IMR-90 (cell line): Measurements from ENCODE around the gene ARAP2. TPM values are rescaled to one million over a fixed set of nuclear protein-coding genes. Genes with fewer than 3 reads are reported as not detected.

Experiments
- ATAC-seq: fragments of 200-7000 bp; cut with Tn5 transposase; 2 replicates; pipeline ENCODE4 v1.9.1; 2020; ENCODE audit warnings: low read depth, mild to moderate bottlenecking, moderate library complexity
- BruUV-seq: library from RNA; stranded (reverse); fragments of 400-500 nt; replicated peaks from 2 replicates; lab custom pipeline; 2021; lab: Mats Ljungman, UMichigan
- CTCF ChIA-PET: fragments of 300-600 bp; formaldehyde crosslinking; extraction: SDS; loops from one replicate; lab custom pipeline; 2021; ENCODE audit warnings: antibody characterized with exemption; lab: Yijun Ruan, JAX
- POLR2A ChIA-PET: fragments of 300-600 bp; sonication (Branson Sonifier 250); formaldehyde crosslinking; loops from one replicate; lab custom pipeline; 2022; ENCODE audit warnings: antibody characterized with exemption; ENCODE audit not compliant: unreplicated experiment; lab: Charles Lee
- DNase-seq: peaks from one replicate; pipeline ENCODE4 v3.0.0; 2013
- H2AFZ ChIP-seq: replicated peaks from 2 replicates; pipeline ENCODE3; 2013; ENCODE audit warnings: low read length, mild to moderate bottlenecking; ENCODE audit not compliant: poor library complexity
- H2AK5ac ChIP-seq: 2 replicates; pipeline ENCODE4 v1.6.1; 2013; ENCODE audit warnings: low read depth, low read length, inconsistent platforms
- H2AK9ac ChIP-seq: replicated peaks from 2 replicates; pipeline ENCODE3; 2013; ENCODE audit warnings: mild to moderate bottlenecking, low read depth, low read length, moderate library complexity; ENCODE audit not compliant: poor library complexity
- H2BK120ac ChIP-seq: 2 replicates; pipeline ENCODE4 v1.6.1; 2013; ENCODE audit warnings: low read depth, low read length, inconsistent platforms
- H2BK15ac ChIP-seq: 3 replicates; pipeline ENCODE4 v1.6.1; 2013; ENCODE audit warnings: low read depth, low read length, inconsistent platforms
- H2BK20ac ChIP-seq: 2 replicates; pipeline ENCODE4 v1.6.1; 2013; ENCODE audit warnings: low read depth, mild to moderate bottlenecking, inconsistent platforms, low read length, moderate library complexity
- H2BK5ac ChIP-seq: 2 replicates; pipeline ENCODE4 v1.6.1; 2013; ENCODE audit warnings: mild to moderate bottlenecking, low read depth, low read length, inconsistent platforms; ENCODE audit not compliant: poor library complexity, severe bottlenecking
- H3K14ac ChIP-seq: replicated peaks from 2 replicates; pipeline ENCODE4 v1.6.1; 2013; ENCODE audit warnings: low read depth, low read length, inconsistent platforms
- H3K18ac ChIP-seq: 2 replicates; pipeline ENCODE4 v1.6.1; 2013; ENCODE audit warnings: low read depth, low read length, control low read depth
- H3K23ac ChIP-seq: 2 replicates; pipeline ENCODE4 v1.6.1; 2013; ENCODE audit warnings: low read depth, low read length, inconsistent platforms
- H3K27ac ChIP-seq: 2 replicates; pipeline ENCODE4 v1.5.1; 2013; ENCODE audit warnings: mild to moderate bottlenecking, control low read depth, low read length; ENCODE audit not compliant: insufficient read depth
- H3K27me3 ChIP-seq: 2 replicates; pipeline ENCODE4 v1.6.1; 2013; ENCODE audit warnings: low read length; ENCODE audit not compliant: control insufficient read depth, insufficient read depth
- H3K36me3 ChIP-seq: 2 replicates; pipeline ENCODE4 v1.6.1; 2013; ENCODE audit warnings: low read length, mixed read lengths; ENCODE audit not compliant: control insufficient read depth, insufficient read depth
- H3K4ac ChIP-seq: 2 replicates; pipeline ENCODE4 v1.6.1; 2013; ENCODE audit warnings: low read depth, low read length, inconsistent platforms
- H3K4me1 ChIP-seq: 2 replicates; pipeline ENCODE4 v1.6.1; 2013; ENCODE audit warnings: low read length, mixed read lengths; ENCODE audit not compliant: control insufficient read depth, insufficient read depth
- H3K4me2 ChIP-seq: 2 replicates; pipeline ENCODE4 v1.6.1; 2013; ENCODE audit warnings: low read depth, mild to moderate bottlenecking, control low read depth, low read length, moderate library complexity
- H3K4me3 ChIP-seq: 2 replicates; pipeline ENCODE4 v1.5.1; 2013; ENCODE audit warnings: low read depth, mild to moderate bottlenecking, control low read depth, low read length, moderate library complexity; ENCODE audit not compliant: insufficient read depth
- H3K56ac ChIP-seq: 2 replicates; pipeline ENCODE4 v1.6.1; 2013; ENCODE audit warnings: low read length, inconsistent platforms; ENCODE audit not compliant: insufficient read depth; ENCODE audit errors: extremely low read depth
- H3K79me1 ChIP-seq, 2 experiments: 2 replicates each; pipeline ENCODE4 v1.6.1; 2013; ENCODE audit warnings: low read length in 2 of 2, inconsistent platforms in 1 of 2, low read depth in 1 of 2
- H3K9ac ChIP-seq: 2 replicates; pipeline ENCODE4 v1.6.1; 2013; ENCODE audit warnings: low read depth, low read length, control low read depth
- H3K9me1 ChIP-seq: 2 replicates; pipeline ENCODE4 v1.6.1; 2013; ENCODE audit warnings: low read length, inconsistent platforms; ENCODE audit not compliant: insufficient read depth
- H3K9me3 ChIP-seq: 2 replicates; pipeline ENCODE4 v1.6.1; 2013; ENCODE audit warnings: low read length; ENCODE audit not compliant: control insufficient read depth, insufficient read depth
- H4K20me1 ChIP-seq: 2 replicates; pipeline ENCODE4 v1.6.1; 2013; ENCODE audit warnings: low read length, inconsistent platforms; ENCODE audit not compliant: insufficient read depth
- H4K5ac ChIP-seq: 2 replicates; pipeline ENCODE4 v1.6.1; 2013; ENCODE audit warnings: mild to moderate bottlenecking, low read depth, low read length, control low read depth
- H4K8ac ChIP-seq, 2 experiments: 2 replicates each; pipeline ENCODE4 v1.6.1; 2013; ENCODE audit warnings: low read depth in 2 of 2, low read length in 2 of 2, control low read depth in 1 of 2, inconsistent platforms in 1 of 2
- H4K91ac ChIP-seq: 2 replicates; pipeline ENCODE4 v1.6.1; 2013; ENCODE audit warnings: low read depth, low read length, inconsistent platforms; ENCODE audit not compliant: insufficient read depth
- BHLHE40 ChIP-seq: fragments of 150-350 bp; IDR thresholded peaks from 2 replicates; pipeline ENCODE4 v1.6.1; 2016; ENCODE audit warnings: mild to moderate bottlenecking, low read depth, low read length
- CEBPB ChIP-seq: IDR thresholded peaks from 2 replicates; pipeline ENCODE4 v1.6.1; 2012; ENCODE audit warnings: low read depth, low read length, improper control_type of control experiment
- CHD1 ChIP-seq: IDR thresholded peaks from 2 replicates; pipeline ENCODE4 v1.6.1; 2012; ENCODE audit warnings: low read depth, low read length, improper control_type of control experiment
- FOS ChIP-seq: fragments of 150-350 bp; IDR thresholded peaks from 2 replicates; pipeline ENCODE4 v1.6.1; 2016; ENCODE audit warnings: low read depth, low read length
- MAFK ChIP-seq: IDR thresholded peaks from 2 replicates; pipeline ENCODE4 v1.6.1; 2012; ENCODE audit warnings: low read depth, low read length, improper control_type of control experiment
- MAZ ChIP-seq: IDR thresholded peaks from 2 replicates; pipeline ENCODE4 v1.6.1; 2012; ENCODE audit warnings: low read depth, mild to moderate bottlenecking, low read length, improper control_type of control experiment, moderate library complexity, borderline replicate concordance
- MXI1 ChIP-seq: IDR thresholded peaks from 2 replicates; pipeline ENCODE4 v1.6.1; 2012; ENCODE audit warnings: low read depth, mild to moderate bottlenecking, low read length, moderate library complexity, borderline replicate concordance
- NFE2L2 ChIP-seq: fragments of 150-350 bp; IDR thresholded peaks from 2 replicates; pipeline ENCODE4 v1.6.1; 2016; ENCODE audit warnings: low read depth, mild to moderate bottlenecking, low read length
- POLR2A ChIP-seq: IDR thresholded peaks from 2 replicates; pipeline ENCODE4 v1.6.1; 2012; ENCODE audit warnings: mild to moderate bottlenecking, low read depth, low read length
- RAD21 ChIP-seq: IDR thresholded peaks from 2 replicates; pipeline ENCODE4 v1.6.1; 2012; ENCODE audit warnings: low read length, improper control_type of control experiment
- RCOR1 ChIP-seq: IDR thresholded peaks from 2 replicates; pipeline ENCODE4 v1.6.1; 2012; ENCODE audit warnings: mild to moderate bottlenecking, low read length, improper control_type of control experiment; ENCODE audit not compliant: insufficient replicate concordance
- RFX5 ChIP-seq: IDR thresholded peaks from 2 replicates; pipeline ENCODE4 v1.8.0; 2012; ENCODE audit warnings: low read depth, mild to moderate bottlenecking, low read length, moderate library complexity
- SMC3 ChIP-seq: fragments of 150-350 bp; IDR thresholded peaks from 2 replicates; pipeline ENCODE4 v1.6.1; 2016; ENCODE audit warnings: low read depth, mild to moderate bottlenecking, antibody characterized with exemption, low read length, moderate library complexity
- dilution Hi-C: fragments of 300-500 bp; cut with HindIII; formaldehyde crosslinking; loops from one replicate; pipeline ENCODE4 v1.14.3; 2018; ENCODE audit warnings: low sequenced_read_pairs; ENCODE audit not compliant: unreplicated experiment
- in situ Hi-C: fragments of 300-500 bp; cut with MboI; formaldehyde crosslinking; loops from 3 replicates; pipeline ENCODE4 v1.14.3; 2019; ENCODE audit warnings: low sequenced_read_pairs, inconsistent platforms, mixed read lengths
- intact Hi-C: fragments of 100-400 bp; cut with micrococcal nuclease; formaldehyde crosslinking; loops from 2 replicates; pipeline ENCODE4 v1.10.0; 2022
- polyA plus RNA-seq, 3 experiments: library from polyadenylated mRNA; depleted of rRNA; stranded (reverse); fragments of >200 nt; gene quantifications; 2 replicates each; pipeline ENCODE4 v1.2.3, GENCODE V29; 2012; ENCODE audit warnings: low replicate concordance in 1 of 3
- total RNA-seq: library from RNA; depleted of rRNA; stranded (reverse); fragments of >200 nt; gene quantifications from 2 replicates; pipeline ENCODE4 v1.2.3, GENCODE V29; 2012
- TF ChIP-seq, protein P1 (sequence below): fragments of 150-350 bp; IDR thresholded peaks from 2 replicates; pipeline ENCODE4 v1.6.1; 2017; ENCODE audit warnings: mild to moderate bottlenecking, antibody characterized with exemption, low read length, low read depth
- TF ChIP-seq, protein P2 (sequence below): fragments of 150-350 bp; IDR thresholded peaks from 2 replicates; pipeline ENCODE4 v1.6.1; 2016; ENCODE audit warnings: low read depth, mild to moderate bottlenecking, low read length, moderate library complexity, borderline replicate concordance
- TF ChIP-seq, protein P3 (sequence below): conservative IDR thresholded peaks from 2 replicates; pipeline ENCODE4 v1.5.1; 2012; ENCODE audit warnings: mild to moderate bottlenecking, low read depth, low read length, improper control_type of control experiment

The ARAP2 gene
- total and polyA plus RNA-seq, 2 of the 4 experiments (the other 2 are of a cell fraction), result 0.32 to 1.8 TPM

DNA sequence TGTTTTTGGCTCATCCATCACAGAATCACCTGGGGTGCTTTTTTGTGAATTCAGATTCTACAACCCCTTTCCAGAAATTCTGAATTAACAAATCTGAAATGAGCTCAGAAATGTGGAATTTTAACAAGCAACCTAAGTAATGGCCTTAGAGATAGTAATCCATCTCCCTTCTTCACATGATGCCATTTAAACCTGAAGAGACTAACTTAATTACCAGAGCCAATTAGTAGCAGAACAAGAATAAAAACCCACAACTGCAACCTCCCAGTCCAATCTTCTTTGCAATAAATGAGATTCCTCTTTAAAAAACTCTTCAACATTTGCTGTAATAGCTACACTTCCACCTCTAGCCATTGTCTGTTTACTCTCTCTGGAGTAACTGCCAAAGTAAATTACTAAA, 69.7 kb downstream of the ARAP2 start:
- no peak overlapping the region for H4K8ac ChIP-seq
- H4K91ac ChIP-seq, result no peak overlapping the region
- in situ Hi-C loops (no loop called here), intact Hi-C loops (no loop called here), dilution Hi-C loops (no loop called here)
- H2BK120ac ChIP-seq, result no peak overlapping the region
- no peak overlapping the region for H2BK15ac ChIP-seq
- no peaks in the 10 kb centered on the region for H3K9me1 ChIP-seq
- H3K4me2 ChIP-seq, result no peak overlapping the region
- no peak overlapping the region for H3K18ac ChIP-seq
- no peaks in the 10 kb centered on the region for H3K27me3 ChIP-seq
- H4K20me1 ChIP-seq, result no peaks in the 10 kb centered on the region
- H4K5ac ChIP-seq, result no peak overlapping the region
- H3K4ac ChIP-seq, result no peak overlapping the region
- H2BK20ac ChIP-seq, result no peak overlapping the region
- no peaks in the 10 kb centered on the region for H3K4me1 ChIP-seq
- ATAC-seq, result no peak
- BruUV-seq, result no TSS peak
- no peak overlapping the region for H2BK5ac ChIP-seq
- no peak overlapping the region for H3K56ac ChIP-seq
- no peak for DNase-seq
- H2AK5ac ChIP-seq, result no peak overlapping the region
- no peak overlapping the region for H2AFZ ChIP-seq
- H3K14ac ChIP-seq, result no peak overlapping the region
- no peak overlapping the region for H3K4me3 ChIP-seq
- ChIA-PET CTCF (no interaction called here), POLR2A (no interaction called here)
- no peaks in the 10 kb centered on the region for H3K9me3 ChIP-seq
- no peak overlapping the region for H3K9ac ChIP-seq
- TF ChIP-seq BHLHE40 (no peak), CHD1 (no peak), RFX5 (no peak), POLR2A (no peak), CEBPB (no peak), RCOR1 (no peak), SMC3 (no peak), NFE2L2 (no peak), MXI1 (no peak), FOS (no peak), MAZ (no peak), MAFK (no peak), RAD21 (no peak)
- TF ChIP-seq, protein P1, sequence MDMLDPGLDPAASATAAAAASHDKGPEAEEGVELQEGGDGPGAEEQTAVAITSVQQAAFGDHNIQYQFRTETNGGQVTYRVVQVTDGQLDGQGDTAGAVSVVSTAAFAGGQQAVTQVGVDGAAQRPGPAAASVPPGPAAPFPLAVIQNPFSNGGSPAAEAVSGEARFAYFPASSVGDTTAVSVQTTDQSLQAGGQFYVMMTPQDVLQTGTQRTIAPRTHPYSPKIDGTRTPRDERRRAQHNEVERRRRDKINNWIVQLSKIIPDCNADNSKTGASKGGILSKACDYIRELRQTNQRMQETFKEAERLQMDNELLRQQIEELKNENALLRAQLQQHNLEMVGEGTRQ, result no peak
- TF ChIP-seq, protein P2, sequence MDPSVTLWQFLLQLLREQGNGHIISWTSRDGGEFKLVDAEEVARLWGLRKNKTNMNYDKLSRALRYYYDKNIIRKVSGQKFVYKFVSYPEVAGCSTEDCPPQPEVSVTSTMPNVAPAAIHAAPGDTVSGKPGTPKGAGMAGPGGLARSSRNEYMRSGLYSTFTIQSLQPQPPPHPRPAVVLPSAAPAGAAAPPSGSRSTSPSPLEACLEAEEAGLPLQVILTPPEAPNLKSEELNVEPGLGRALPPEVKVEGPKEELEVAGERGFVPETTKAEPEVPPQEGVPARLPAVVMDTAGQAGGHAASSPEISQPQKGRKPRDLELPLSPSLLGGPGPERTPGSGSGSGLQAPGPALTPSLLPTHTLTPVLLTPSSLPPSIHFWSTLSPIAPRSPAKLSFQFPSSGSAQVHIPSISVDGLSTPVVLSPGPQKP, result no peak
- TF ChIP-seq, protein P3, sequence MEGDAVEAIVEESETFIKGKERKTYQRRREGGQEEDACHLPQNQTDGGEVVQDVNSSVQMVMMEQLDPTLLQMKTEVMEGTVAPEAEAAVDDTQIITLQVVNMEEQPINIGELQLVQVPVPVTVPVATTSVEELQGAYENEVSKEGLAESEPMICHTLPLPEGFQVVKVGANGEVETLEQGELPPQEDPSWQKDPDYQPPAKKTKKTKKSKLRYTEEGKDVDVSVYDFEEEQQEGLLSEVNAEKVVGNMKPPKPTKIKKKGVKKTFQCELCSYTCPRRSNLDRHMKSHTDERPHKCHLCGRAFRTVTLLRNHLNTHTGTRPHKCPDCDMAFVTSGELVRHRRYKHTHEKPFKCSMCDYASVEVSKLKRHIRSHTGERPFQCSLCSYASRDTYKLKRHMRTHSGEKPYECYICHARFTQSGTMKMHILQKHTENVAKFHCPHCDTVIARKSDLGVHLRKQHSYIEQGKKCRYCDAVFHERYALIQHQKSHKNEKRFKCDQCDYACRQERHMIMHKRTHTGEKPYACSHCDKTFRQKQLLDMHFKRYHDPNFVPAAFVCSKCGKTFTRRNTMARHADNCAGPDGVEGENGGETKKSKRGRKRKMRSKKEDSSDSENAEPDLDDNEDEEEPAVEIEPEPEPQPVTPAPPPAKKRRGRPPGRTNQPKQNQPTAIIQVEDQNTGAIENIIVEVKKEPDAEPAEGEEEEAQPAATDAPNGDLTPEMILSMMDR, result no peak
- no peak overlapping the region for H2AK9ac ChIP-seq
- H3K79me1 ChIP-seq, result no peaks in the 10 kb centered on the region
- H3K36me3 ChIP-seq, result no peaks in the 10 kb centered on the region
- no peak overlapping the region for H3K23ac ChIP-seq
- H3K27ac ChIP-seq, result no peak overlapping the region
